ENCODE measurements around the gene CCZ1B.
"Not testable (repeated sequence)": the region's sequence is repeated elsewhere in the genome, so short reads cannot be mapped to it uniquely, and the experiment has no call there.

The CCZ1B gene

DNA sequence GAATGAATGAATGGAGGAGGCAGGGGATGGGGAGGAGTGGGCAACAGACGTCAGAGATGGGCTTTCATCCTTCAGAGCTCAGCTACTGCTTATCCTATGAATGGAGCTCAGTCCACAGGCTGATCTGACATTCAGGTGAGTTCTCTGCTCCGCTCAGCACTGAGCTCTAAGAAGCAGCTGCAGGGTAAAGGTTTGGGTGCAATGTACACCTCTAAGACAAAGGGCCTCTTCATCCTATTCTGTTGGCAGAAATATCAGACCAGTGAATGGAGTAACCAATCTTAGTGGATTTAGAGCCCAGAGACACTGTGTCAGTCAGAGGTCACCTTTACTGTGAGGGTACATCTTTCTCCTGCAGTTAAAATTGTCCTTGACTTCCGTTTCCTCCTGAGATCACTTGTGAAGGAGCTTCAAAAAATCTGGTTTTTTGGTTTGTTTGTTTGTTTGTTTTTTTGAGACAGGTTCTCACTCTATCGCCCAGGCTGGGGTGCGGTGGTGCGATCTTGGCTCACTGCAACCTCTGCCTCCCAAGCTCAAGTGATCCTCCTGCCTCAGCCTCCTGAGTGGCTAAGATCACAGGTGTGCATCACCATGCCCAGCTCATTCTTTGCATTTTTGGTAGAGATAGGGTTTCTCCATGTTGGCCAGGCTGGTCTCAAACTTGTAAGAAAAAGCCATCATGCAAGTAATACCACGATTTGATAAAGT is 5.1 kb upstream of the CCZ1B start:
- Histone ChIP-seq H3K9me3 (ENCODE audit: control insufficient read depth in 2 of 2, low read length in 2 of 2) (no peaks in the 10 kb centered on the region), H3K4me3 (ENCODE audit: low read length in 2 of 2) (no peak overlapping the region), H3K4me1 (ENCODE audit: control insufficient read depth in 2 of 2, insufficient read depth in 2 of 2, low read length in 2 of 2) (no peaks in the 10 kb centered on the region), H3K27ac (ENCODE audit: low read depth in 2 of 2, low read length in 2 of 2) (no peak overlapping the region), H3K9ac (ENCODE audit: low read depth in 1 of 2, low read length in 2 of 2) (no peak overlapping the region), H3K27me3 (ENCODE audit: control insufficient read depth in 2 of 2, insufficient read depth in 2 of 2, low read length in 2 of 2) (peaks cover 3 to 14% of the 10 kb centered on the region in 2 donors), H3K36me3 (ENCODE audit: control insufficient read depth in 2 of 2, insufficient read depth in 2 of 2, low read length in 2 of 2) (no peaks in the 10 kb centered on the region)

GRCh38 chr7:6830026-6830425 is 4.0 kb upstream of the CCZ1B start:
- peaks cover 3 to 14% of the 10 kb centered on the region in 2 donors for H3K27me3 ChIP-seq (ENCODE audit: control insufficient read depth in 2 of 2, insufficient read depth in 2 of 2, low read length in 2 of 2)
- not testable (repeated sequence) for H3K4me3 ChIP-seq (ENCODE audit: low read length in 2 of 2); H3K27ac ChIP-seq (ENCODE audit: low read depth in 2 of 2, low read length in 2 of 2); H3K36me3 ChIP-seq (ENCODE audit: control insufficient read depth in 2 of 2, insufficient read depth in 2 of 2, low read length in 2 of 2); H3K9me3 ChIP-seq (ENCODE audit: control insufficient read depth in 2 of 2, low read length in 2 of 2); H3K9ac ChIP-seq (ENCODE audit: low read depth in 1 of 2, low read length in 2 of 2); H3K4me1 ChIP-seq (ENCODE audit: control insufficient read depth in 2 of 2, insufficient read depth in 2 of 2, low read length in 2 of 2)

DNA sequence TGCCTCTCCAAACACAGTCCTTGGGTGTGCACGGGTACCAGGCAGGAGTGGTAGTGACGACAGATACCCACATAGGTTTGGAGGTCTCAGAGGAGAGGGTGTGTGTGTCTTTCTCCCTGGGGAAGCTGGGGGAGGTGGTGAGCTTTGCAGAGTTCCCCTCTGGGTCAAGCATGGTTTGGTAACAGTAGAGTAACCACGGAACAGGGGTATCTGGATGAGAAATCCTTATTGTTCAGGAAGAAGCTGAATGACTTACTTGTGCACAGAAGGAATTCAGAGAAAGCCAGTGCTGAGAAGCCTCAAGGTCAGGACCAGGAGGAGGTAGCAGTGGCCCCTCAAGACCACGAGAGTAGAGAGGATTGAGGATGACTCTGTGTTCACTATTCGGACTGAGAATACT is 3.5 kb upstream of the CCZ1B start:
- H3K36me3 ChIP-seq (ENCODE audit: control insufficient read depth in 2 of 2, insufficient read depth in 2 of 2, low read length in 2 of 2); H3K4me3 ChIP-seq (ENCODE audit: low read length in 2 of 2); H3K9ac ChIP-seq (ENCODE audit: low read depth in 1 of 2, low read length in 2 of 2); H3K4me1 ChIP-seq (ENCODE audit: control insufficient read depth in 2 of 2, insufficient read depth in 2 of 2, low read length in 2 of 2); H3K27ac ChIP-seq (ENCODE audit: low read depth in 2 of 2, low read length in 2 of 2); H3K9me3 ChIP-seq (ENCODE audit: control insufficient read depth in 2 of 2, low read length in 2 of 2): not testable (repeated sequence)
- peaks cover 3 to 14% of the 10 kb centered on the region in 2 donors for H3K27me3 ChIP-seq (ENCODE audit: control insufficient read depth in 2 of 2, insufficient read depth in 2 of 2, low read length in 2 of 2)

DNA sequence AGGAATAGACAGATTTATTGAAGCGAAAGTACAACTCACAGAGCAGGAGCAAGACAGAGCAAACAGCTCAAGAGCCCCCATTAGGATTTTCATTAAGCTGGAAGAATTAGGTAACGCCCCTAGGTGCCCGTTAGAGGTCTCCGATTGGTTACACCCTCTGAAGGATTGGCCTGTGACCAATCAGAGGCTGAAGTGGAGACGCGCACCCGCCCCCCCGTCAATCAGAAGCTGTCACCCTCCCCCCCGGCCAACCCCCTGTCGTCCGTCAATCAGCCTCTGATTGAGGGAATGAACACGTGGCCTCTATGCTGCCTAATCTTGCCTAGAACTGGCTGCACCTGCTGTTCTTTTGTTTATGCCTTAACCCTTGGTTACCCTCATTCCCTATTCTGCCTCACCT is 1.1 kb upstream of the CCZ1B start:
- not testable (repeated sequence) for H3K27ac ChIP-seq (ENCODE audit: low read depth in 2 of 2, low read length in 2 of 2); H3K9me3 ChIP-seq (ENCODE audit: control insufficient read depth in 2 of 2, low read length in 2 of 2)

GRCh38 chr7:6825236-6826125 is 594 bp downstream of the CCZ1B start:
- H3K27ac ChIP-seq (ENCODE audit: low read depth in 2 of 2, low read length in 2 of 2); H3K36me3 ChIP-seq (ENCODE audit: control insufficient read depth in 2 of 2, insufficient read depth in 2 of 2, low read length in 2 of 2); H3K9ac ChIP-seq (ENCODE audit: low read depth in 1 of 2, low read length in 2 of 2); H3K4me1 ChIP-seq (ENCODE audit: control insufficient read depth in 2 of 2, insufficient read depth in 2 of 2, low read length in 2 of 2); H3K27me3 ChIP-seq (ENCODE audit: control insufficient read depth in 2 of 2, insufficient read depth in 2 of 2, low read length in 2 of 2); H3K9me3 ChIP-seq (ENCODE audit: control insufficient read depth in 2 of 2, low read length in 2 of 2): not testable (repeated sequence)
- H3K4me3 ChIP-seq (ENCODE audit: low read length in 2 of 2): peak overlapping the region in 1 of 2 donors; percentile 7

More for the DNA sequence above, 1.1 kb upstream of the CCZ1B start:
- H3K36me3 ChIP-seq (ENCODE audit: control insufficient read depth in 2 of 2, insufficient read depth in 2 of 2, low read length in 2 of 2); H3K4me3 ChIP-seq (ENCODE audit: low read length in 2 of 2); H3K9ac ChIP-seq (ENCODE audit: low read depth in 1 of 2, low read length in 2 of 2); H3K4me1 ChIP-seq (ENCODE audit: control insufficient read depth in 2 of 2, insufficient read depth in 2 of 2, low read length in 2 of 2); H3K27me3 ChIP-seq (ENCODE audit: control insufficient read depth in 2 of 2, insufficient read depth in 2 of 2, low read length in 2 of 2): not testable (repeated sequence)

GRCh38 chr7:6821622-6822021 is 4.5 kb downstream of the CCZ1B start:
- H3K9me3 ChIP-seq (ENCODE audit: control insufficient read depth in 2 of 2, low read length in 2 of 2); H3K36me3 ChIP-seq (ENCODE audit: control insufficient read depth in 2 of 2, insufficient read depth in 2 of 2, low read length in 2 of 2); H3K27me3 ChIP-seq (ENCODE audit: control insufficient read depth in 2 of 2, insufficient read depth in 2 of 2, low read length in 2 of 2); H3K4me3 ChIP-seq (ENCODE audit: low read length in 2 of 2); H3K4me1 ChIP-seq (ENCODE audit: control insufficient read depth in 2 of 2, insufficient read depth in 2 of 2, low read length in 2 of 2); H3K27ac ChIP-seq (ENCODE audit: low read depth in 2 of 2, low read length in 2 of 2); H3K9ac ChIP-seq (ENCODE audit: low read depth in 1 of 2, low read length in 2 of 2): not testable (repeated sequence)

GRCh38 chr7:6815470-6815869 is 10.6 kb downstream of the CCZ1B start:
- H3K4me3 ChIP-seq (ENCODE audit: low read length in 2 of 2); H3K27ac ChIP-seq (ENCODE audit: low read depth in 2 of 2, low read length in 2 of 2); H3K9me3 ChIP-seq (ENCODE audit: control insufficient read depth in 2 of 2, low read length in 2 of 2); H3K4me1 ChIP-seq (ENCODE audit: control insufficient read depth in 2 of 2, insufficient read depth in 2 of 2, low read length in 2 of 2); H3K36me3 ChIP-seq (ENCODE audit: control insufficient read depth in 2 of 2, insufficient read depth in 2 of 2, low read length in 2 of 2); H3K9ac ChIP-seq (ENCODE audit: low read depth in 1 of 2, low read length in 2 of 2); H3K27me3 ChIP-seq (ENCODE audit: control insufficient read depth in 2 of 2, insufficient read depth in 2 of 2, low read length in 2 of 2): not testable (repeated sequence)

GRCh38 chr7:6813011-6813410 is 13.1 kb downstream of the CCZ1B start:
- H3K4me3 ChIP-seq (ENCODE audit: low read length in 2 of 2); H3K4me1 ChIP-seq (ENCODE audit: control insufficient read depth in 2 of 2, insufficient read depth in 2 of 2, low read length in 2 of 2); H3K9ac ChIP-seq (ENCODE audit: low read depth in 1 of 2, low read length in 2 of 2); H3K36me3 ChIP-seq (ENCODE audit: control insufficient read depth in 2 of 2, insufficient read depth in 2 of 2, low read length in 2 of 2); H3K27me3 ChIP-seq (ENCODE audit: control insufficient read depth in 2 of 2, insufficient read depth in 2 of 2, low read length in 2 of 2); H3K27ac ChIP-seq (ENCODE audit: low read depth in 2 of 2, low read length in 2 of 2); H3K9me3 ChIP-seq (ENCODE audit: control insufficient read depth in 2 of 2, low read length in 2 of 2): not testable (repeated sequence)

- not testable (repeated sequence) for H3K4me3 ChIP-seq (ENCODE audit: low read length in 2 of 2); H3K9ac ChIP-seq (ENCODE audit: low read depth in 1 of 2, low read length in 2 of 2); H3K9me3 ChIP-seq (ENCODE audit: control insufficient read depth in 2 of 2, low read length in 2 of 2); H3K27me3 ChIP-seq (ENCODE audit: control insufficient read depth in 2 of 2, insufficient read depth in 2 of 2, low read length in 2 of 2); H3K36me3 ChIP-seq (ENCODE audit: control insufficient read depth in 2 of 2, insufficient read depth in 2 of 2, low read length in 2 of 2); H3K27ac ChIP-seq (ENCODE audit: low read depth in 2 of 2, low read length in 2 of 2); H3K4me1 ChIP-seq (ENCODE audit: control insufficient read depth in 2 of 2, insufficient read depth in 2 of 2, low read length in 2 of 2)
These were observed 18.1 kb downstream of the CCZ1B start for GRCh38 chr7:6807959-6808358.

DNA sequence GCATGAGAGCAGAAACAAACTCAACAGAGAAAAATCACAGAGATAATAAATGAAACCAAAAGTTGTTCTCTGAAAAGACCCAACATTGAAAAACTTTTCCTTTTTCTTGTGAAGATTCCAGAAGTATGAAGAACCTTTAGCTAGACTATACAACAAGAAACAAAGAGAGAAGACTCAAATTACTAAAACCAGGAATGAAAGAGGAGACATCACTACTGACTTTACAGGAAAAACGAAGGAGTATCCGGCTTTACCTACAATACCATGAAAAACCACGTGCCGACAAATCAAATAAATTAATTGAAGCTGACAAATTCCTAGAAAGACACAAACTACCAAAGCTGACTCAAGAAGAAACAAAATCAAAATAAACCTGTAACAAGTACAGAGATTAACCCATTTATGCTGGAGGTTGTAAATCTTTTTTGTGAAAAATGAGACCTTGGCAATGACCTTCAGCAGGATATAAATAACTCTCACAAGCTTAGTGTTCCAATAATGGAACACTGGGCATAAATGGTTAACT is 18.6 kb downstream of the CCZ1B start:
- H3K27me3 ChIP-seq (ENCODE audit: control insufficient read depth in 2 of 2, insufficient read depth in 2 of 2, low read length in 2 of 2); H3K4me1 ChIP-seq (ENCODE audit: control insufficient read depth in 2 of 2, insufficient read depth in 2 of 2, low read length in 2 of 2); H3K36me3 ChIP-seq (ENCODE audit: control insufficient read depth in 2 of 2, insufficient read depth in 2 of 2, low read length in 2 of 2); H3K9ac ChIP-seq (ENCODE audit: low read depth in 1 of 2, low read length in 2 of 2); H3K9me3 ChIP-seq (ENCODE audit: control insufficient read depth in 2 of 2, low read length in 2 of 2); H3K27ac ChIP-seq (ENCODE audit: low read depth in 2 of 2, low read length in 2 of 2); H3K4me3 ChIP-seq (ENCODE audit: low read length in 2 of 2): not testable (repeated sequence)

Measured in mucosa of rectum (tissue), 2 donors.